HEK293 (cell line): ENCODE results near the gene CXXC5.

Experiments
- BCL11A ChIP-seq: fragments of 450-650 bp; formaldehyde crosslinking; IDR thresholded peaks from 2 replicates; pipeline ENCODE4 v1.5.1; 2016; ENCODE audit warnings: low read depth, missing biosample characterization, missing genetic modification characterization
- KLF8 ChIP-seq: fragments of 450-650 bp; formaldehyde crosslinking; IDR thresholded peaks from 2 replicates; pipeline ENCODE4 v1.5.1; 2016; ENCODE audit warnings: missing biosample characterization, missing genetic modification characterization
- MZF1 ChIP-seq: fragments of 450-650 bp; formaldehyde crosslinking; IDR thresholded peaks from 2 replicates; pipeline ENCODE4 v1.5.1; 2017; ENCODE audit warnings: missing biosample characterization, missing genetic modification characterization, borderline replicate concordance
- TCF7L2 ChIP-seq: IDR thresholded peaks from 2 replicates; pipeline ENCODE4 v1.6.1; 2011; ENCODE audit warnings: low read depth, mild to moderate bottlenecking, inconsistent platforms, low read length, moderate library complexity, borderline replicate concordance
- ZNF19 ChIP-seq: fragments of 450-650 bp; formaldehyde crosslinking; IDR thresholded peaks from 2 replicates; pipeline ENCODE4; 2016; ENCODE audit warnings: missing biosample characterization, missing genetic modification characterization, low read depth
- ZNF274 ChIP-seq, 2 experiments: fragments of 200-500 bp in 1 of 2; fragments of 450-650 bp in 1 of 2; sonication (Bioruptor generic) in 1 of 2; formaldehyde crosslinking in 1 of 2; IDR thresholded peaks; 2 replicates each; pipeline versions ENCODE4 v1.5.1 to v1.6.1; 2014 to 2016; ENCODE audit warnings: borderline replicate concordance in 1 of 2, inconsistent platforms in 1 of 2, low read length in 1 of 2, missing biosample characterization in 1 of 2, missing genetic modification characterization in 1 of 2
- ZNF792 ChIP-seq: fragments of 450-650 bp; formaldehyde crosslinking; IDR thresholded peaks from 2 replicates; pipeline ENCODE4 v1.5.1; 2016; ENCODE audit warnings: missing biosample characterization, missing genetic modification characterization
- ZNF843 ChIP-seq: fragments of 450-650 bp; formaldehyde crosslinking; IDR thresholded peaks from 2 replicates; pipeline ENCODE4 v1.5.1; 2016; ENCODE audit warnings: missing biosample characterization, missing genetic modification characterization
- TF ChIP-seq, protein P1 (sequence below): fragments of 450-650 bp; formaldehyde crosslinking; IDR thresholded peaks from 2 replicates; pipeline ENCODE4 v1.5.1; 2016; ENCODE audit warnings: missing biosample characterization, missing genetic modification characterization
- TF ChIP-seq, protein P2 (sequence below): fragments of 450-650 bp; formaldehyde crosslinking; optimal IDR thresholded peaks from 2 replicates; pipeline ENCODE3; 2016; ENCODE audit warnings: missing biosample characterization, mild to moderate bottlenecking, missing genetic modification characterization
- TF ChIP-seq, protein P3 (sequence below): fragments of 450-650 bp; formaldehyde crosslinking; IDR thresholded peaks from 2 replicates; pipeline ENCODE4 v1.5.1; 2016; ENCODE audit warnings: missing biosample characterization, missing genetic modification characterization

DNA sequence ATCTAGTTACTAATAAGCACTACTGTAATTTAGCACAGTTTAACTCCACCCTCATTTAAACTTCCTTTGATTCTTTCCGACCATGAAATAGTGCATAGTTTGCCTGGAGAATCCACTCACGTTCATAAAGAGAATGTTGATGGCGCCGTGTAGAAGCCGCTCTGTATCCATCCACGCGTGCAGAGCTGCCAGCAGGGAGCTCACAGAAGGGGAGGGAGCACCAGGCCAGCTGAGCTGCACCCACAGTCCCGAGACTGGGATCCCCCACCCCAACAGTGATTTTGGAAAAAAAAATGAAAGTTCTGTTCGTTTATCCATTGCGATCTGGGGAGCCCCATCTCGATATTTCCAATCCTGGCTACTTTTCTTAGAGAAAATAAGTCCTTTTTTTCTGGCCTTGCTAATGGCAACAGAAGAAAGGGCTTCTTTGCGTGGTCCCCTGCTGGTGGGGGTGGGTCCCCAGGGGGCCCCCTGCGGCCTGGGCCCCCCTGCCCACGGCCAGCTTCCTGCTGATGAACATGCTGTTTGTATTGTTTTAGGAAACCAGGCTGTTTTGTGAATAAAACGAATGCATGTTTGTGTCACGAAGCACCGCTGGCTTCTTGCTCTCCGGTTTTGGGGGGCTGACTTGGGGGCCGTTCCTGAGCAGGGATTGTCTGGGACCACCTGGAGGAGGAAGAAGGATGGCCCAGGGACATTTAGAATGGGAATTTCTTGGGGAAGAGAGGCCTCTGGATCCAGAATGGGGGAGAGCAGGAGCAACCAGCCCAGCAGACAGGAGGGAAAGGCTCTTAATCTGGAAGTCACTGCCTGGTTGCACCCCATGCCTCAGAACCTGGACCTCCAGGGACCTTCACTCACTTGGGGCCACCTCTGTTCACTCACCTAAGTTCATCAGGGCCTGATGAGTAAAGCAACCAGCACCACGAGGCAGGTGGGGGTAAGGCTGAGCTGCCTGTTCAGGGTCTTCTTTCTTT is 35.4 kb downstream of the CXXC5 start:
- TF ChIP-seq ZNF274 (IDR thresholded peaks at IDR 0.05; ENCODE audit: low read length) (no peak), ZNF274 (tag by site-specific recombination; IDR thresholded peaks at IDR 0.05; ENCODE audit: borderline replicate concordance) (no peak), ZNF19 (tag by site-specific recombination) (no peak), MZF1 (tag by site-specific recombination) (no peak), ZNF792 (tag by site-specific recombination) (no peak), BCL11A (tag by site-specific recombination) (no peak), KLF8 (tag by site-specific recombination) (no peak), ZNF843 (tag by site-specific recombination) (no peak), TCF7L2 (no peak)
- TF ChIP-seq, protein P1, sequence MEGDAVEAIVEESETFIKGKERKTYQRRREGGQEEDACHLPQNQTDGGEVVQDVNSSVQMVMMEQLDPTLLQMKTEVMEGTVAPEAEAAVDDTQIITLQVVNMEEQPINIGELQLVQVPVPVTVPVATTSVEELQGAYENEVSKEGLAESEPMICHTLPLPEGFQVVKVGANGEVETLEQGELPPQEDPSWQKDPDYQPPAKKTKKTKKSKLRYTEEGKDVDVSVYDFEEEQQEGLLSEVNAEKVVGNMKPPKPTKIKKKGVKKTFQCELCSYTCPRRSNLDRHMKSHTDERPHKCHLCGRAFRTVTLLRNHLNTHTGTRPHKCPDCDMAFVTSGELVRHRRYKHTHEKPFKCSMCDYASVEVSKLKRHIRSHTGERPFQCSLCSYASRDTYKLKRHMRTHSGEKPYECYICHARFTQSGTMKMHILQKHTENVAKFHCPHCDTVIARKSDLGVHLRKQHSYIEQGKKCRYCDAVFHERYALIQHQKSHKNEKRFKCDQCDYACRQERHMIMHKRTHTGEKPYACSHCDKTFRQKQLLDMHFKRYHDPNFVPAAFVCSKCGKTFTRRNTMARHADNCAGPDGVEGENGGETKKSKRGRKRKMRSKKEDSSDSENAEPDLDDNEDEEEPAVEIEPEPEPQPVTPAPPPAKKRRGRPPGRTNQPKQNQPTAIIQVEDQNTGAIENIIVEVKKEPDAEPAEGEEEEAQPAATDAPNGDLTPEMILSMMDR (tag by site-specific recombination) = no peak
- TF ChIP-seq, protein P2, sequence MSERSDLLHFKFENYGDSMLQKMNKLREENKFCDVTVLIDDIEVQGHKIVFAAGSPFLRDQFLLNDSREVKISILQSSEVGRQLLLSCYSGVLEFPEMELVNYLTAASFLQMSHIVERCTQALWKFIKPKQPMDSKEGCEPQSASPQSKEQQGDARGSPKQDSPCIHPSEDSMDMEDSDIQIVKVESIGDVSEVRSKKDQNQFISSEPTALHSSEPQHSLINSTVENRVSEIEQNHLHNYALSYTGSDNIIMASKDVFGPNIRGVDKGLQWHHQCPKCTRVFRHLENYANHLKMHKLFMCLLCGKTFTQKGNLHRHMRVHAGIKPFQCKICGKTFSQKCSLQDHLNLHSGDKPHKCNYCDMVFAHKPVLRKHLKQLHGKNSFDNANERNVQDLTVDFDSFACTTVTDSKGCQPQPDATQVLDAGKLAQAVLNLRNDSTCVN (tag by site-specific recombination) = no peak
- TF ChIP-seq, protein P3, sequence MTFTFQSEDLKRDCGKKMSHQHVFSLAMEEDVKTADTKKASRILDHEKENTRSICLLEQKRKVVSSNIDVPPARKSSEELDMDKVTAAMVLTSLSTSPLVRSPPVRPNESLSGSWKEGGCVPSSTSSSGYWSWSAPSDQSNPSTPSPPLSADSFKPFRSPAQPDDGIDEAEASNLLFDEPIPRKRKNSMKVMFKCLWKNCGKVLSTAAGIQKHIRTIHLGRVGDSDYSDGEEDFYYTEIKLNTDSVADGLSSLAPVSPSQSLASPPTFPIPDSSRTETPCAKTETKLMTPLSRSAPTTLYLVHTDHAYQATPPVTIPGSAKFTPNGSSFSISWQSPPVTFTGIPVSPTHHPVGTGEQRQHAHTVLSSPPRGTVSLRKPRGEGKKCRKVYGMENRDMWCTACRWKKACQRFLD (tag by site-specific recombination) = no peak
